ENCODE data around the gene KCNA4.
"Not testable (repeated sequence)": the region's sequence is repeated elsewhere in the genome, so short reads cannot be mapped to it uniquely, and the experiment has no call there.

KCNA4 gene

DNA sequence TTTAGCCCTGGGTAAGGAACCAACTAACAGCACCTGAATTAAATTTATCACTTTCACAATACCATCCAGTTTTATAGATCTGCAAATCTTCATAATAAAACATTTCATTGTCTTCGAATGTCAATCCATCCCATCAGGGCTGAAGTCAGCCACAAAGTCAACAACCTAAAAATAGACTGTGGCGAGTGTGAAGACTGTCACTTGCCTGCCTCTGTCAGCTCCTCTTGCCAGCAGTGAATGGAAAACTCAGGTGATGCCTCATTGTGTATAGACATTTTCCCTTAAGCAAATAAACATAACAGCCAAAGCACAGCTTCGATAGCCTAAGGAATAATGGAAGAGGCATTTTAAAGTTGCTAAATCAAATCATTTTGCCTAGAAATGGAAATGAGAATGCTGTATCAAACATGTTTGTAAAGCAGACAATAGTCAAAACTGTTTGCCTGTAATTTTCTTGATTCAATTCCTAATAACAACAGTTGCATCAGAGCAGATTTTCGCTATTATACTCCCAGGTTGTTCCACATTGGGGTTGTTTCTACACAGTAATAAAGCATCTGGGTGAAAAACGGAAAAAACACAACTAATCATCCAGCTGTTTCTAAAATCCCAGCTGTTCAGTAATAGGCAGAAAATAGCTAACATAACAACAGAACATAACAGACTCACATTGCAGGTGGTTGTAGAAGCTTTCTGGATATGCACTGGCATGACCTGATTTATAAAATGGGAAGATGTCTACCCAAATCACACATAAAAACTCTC is 15.7 kb downstream of the KCNA4 start:
- DNase-seq (ENCODE audit: low spot score) (no peak), FAIRE-seq (no peak)

DNA sequence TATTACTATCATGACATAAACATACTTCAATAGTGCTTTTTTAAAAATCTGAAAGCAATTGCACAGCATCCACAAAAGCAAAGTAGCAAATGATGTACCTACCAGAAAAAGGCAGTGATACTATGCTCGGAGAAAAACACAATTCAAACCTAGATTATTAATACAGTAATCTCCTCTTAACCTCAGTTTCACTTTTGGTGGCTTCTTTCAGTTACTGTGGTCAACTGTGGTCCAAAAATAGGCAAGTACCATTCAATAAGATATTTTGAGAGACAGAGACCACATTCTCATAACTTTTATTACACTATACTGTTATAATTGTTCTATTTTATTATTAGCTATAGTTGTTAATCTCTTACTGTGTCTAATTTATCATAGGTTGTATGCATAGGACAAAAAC is 20.8 kb downstream of the KCNA4 start:
- FAIRE-seq (no peak), DNase-seq (ENCODE audit: low spot score) (no peak)

DNA sequence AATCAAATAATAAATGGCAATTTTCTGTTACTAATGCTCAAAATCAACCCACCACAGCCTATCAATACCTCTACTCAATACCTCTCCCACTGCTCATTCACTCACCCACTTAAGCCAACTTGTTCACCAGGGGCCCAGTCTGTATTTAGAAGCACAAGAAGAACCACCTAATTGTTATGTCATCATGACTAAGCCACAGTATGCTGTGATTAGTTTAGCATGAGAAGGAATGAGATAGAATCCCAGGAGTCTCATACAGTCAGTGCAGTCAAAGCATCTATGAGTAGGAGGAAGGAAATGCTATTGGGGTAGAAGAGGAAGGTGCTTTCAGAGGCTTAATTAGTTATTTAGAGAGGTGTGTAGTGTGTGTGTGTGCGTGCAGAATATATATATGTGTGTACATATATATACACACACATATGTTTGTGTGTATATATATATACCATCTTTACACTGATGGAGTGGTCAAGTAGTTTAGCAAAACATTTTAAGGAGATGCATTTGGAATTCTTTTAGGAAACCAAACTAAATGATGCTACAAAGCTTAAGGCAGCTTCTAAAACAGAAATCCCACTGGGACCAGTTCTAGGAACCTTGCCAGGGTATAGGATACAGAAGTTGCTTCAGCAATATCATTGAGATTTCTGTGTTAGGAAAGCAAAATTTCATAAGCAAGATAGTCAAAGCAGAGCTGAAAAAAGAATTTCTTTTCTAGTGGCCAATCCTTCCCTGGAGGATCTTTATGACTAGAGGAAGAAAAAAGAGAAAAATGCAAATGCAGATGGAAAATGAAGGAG is 27.5 kb downstream of the KCNA4 start:
- FAIRE-seq (no peak), DNase-seq (ENCODE audit: low spot score) (no peak)

DNA sequence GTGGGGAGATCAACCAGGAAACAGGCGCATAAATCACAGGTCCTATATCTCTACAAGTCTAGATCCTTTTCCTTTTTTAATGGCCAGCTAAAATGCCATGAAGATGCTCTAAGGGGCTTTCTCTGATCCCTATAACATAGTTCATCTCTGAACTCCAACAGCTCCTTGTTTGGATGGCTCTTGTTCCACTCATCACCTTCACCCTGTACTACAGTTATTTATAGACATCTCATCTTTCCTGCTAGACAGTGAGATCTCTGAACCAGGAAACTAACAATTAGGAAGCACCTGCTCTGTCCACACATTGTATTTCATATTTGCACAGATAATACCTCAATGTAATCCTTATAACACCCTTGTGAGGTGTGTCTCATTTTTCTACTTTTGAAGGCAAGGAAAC is 31.6 kb downstream of the KCNA4 start:
- no peak for FAIRE-seq

DNA sequence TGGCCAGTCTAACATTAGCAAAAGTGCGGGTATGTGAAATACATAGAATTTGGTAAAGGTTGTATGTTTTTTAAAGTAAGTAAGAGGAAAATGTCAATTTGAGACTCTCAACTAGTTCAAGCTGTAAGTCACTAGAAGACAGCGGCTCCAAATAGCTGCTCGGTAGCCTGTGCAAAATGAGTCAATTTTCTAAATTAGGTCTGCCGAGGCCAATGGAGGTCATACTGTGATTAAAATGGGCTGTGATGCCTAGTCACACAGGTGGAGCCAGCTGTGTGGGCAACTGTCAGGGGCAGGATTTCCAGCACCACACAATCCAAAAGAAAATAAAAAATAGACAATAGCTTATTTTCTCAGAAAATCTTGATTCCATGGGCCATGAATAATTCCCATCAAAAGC is 32.3 kb downstream of the KCNA4 start:
- FAIRE-seq = no peak
- no peak for DNase-seq (ENCODE audit: low spot score)

More for the DNA sequence above, 31.6 kb downstream of the KCNA4 start:
- no peak for DNase-seq (ENCODE audit: low spot score)

DNA sequence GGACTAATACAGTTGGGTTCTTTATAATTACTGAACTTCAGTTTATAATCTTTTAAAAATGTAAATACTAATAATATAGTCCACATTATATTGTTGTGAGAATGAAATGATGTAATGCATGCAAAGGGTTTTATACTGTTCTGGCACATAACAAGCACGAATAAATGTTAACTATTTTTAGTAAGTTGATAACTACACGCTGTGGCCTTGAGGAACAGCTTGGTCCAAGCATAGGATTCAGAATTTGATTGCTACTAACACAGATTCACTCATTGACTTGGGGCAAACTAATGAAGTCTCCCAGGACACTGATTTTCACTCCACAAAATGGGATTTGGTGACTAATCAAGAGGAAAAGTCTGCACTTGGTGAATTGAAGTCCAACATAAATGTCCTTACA is 38.3 kb downstream of the KCNA4 start:
- DNase-seq (ENCODE audit: low spot score) (no peak), FAIRE-seq (no peak)

DNA sequence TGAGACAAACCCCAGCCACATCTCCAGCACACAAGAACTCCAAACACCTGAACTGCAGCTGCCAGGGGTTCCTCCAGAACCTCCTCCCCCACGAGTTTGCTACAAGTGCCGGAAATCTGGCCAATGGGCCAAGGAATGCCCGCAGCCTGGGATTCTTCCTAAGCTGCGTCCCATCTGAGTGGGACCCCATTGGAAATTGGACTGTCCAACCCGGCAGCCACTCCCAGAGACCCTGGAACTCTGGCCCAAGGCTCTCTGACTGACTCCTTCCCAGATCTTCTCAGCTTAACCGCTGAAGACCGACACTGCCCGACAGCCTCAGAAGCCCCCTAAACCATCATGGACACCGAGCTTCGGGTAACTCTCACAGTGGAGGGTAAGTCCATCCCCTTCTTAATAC is 41.2 kb downstream of the KCNA4 start:
- not testable (repeated sequence) for DNase-seq (ENCODE audit: low spot score); FAIRE-seq

DNA sequence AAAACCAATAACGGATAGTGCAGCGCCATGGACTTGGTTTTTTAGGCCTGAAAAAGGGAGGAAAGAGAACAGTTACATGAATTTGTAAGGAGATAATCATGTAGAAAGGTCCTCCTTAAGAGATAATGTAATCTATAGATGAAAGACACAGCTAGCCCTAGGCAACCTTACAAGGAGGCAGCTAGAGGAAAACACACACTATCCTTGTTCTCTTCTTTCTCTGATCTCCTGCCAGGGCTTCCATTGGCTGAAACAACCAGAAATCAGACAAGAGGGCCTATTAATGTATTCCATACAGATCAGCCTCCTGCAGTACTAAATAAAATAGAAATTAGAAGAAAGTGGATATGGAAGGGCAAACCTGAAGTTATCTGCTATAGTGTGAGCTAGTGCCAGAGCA is 53.0 kb downstream of the KCNA4 start:
- DNase-seq (ENCODE audit: low spot score) (no peak), FAIRE-seq (no peak)

DNA sequence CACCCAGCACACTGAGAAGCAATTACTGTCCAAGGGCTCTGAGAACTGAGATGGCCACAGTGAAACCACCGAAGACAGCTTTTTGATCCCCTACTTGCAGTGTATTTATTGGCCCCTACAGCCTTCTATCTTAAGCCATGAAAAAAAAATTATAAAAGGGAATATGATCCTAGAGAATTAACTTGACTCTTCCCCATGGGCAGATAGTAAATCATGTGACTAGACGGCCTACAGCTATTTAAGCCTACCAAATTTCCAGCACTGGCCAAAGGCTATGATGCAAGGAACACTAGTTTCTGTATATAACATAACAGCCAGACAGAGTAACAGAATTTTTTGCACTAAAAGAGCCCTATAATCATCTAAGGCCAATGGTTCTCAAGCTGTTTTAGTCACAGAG is 53.8 kb downstream of the KCNA4 start:
- DNase-seq (ENCODE audit: low spot score) = no peak
- no peak for FAIRE-seq

DNA sequence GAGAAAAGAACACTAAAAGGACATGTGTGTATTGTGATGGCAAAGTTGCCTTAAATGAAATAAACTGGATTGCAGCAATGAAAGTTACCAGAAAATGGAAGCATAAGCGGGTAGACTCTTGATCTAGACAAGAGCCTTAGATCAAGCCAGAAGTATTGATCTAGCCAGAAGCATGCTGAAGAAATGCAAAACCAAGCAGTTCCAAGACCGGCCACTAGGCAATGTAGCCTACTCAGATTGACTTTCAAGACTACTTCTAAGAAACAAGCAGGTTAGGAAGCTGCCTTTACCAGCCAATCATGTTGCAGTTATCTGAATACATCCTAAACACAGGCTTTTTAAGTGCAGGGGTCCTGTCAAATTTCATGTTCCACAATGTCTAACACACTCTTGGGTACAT is 54.6 kb downstream of the KCNA4 start:
- DNase-seq (ENCODE audit: low spot score) = no peak
- no peak for FAIRE-seq

Measured in RCC 7860 (cell line).